HG03439 (cell line): ENCODE measurements around the gene TSC22D4.
"Not testable (repeated sequence)": the region's sequence is repeated elsewhere in the genome, so short reads cannot be mapped to it uniquely, and the experiment has no call there.

ENCODE experiments used
- ATAC-seq: cut with Tn5 transposase; IDR thresholded peaks from one replicate; pipeline ENCODE4 v1.9.1; 2021; ENCODE audit warnings: mild to moderate bottlenecking, moderate library complexity; ENCODE audit not compliant: unreplicated experiment

The TSC22D4 gene

DNA sequence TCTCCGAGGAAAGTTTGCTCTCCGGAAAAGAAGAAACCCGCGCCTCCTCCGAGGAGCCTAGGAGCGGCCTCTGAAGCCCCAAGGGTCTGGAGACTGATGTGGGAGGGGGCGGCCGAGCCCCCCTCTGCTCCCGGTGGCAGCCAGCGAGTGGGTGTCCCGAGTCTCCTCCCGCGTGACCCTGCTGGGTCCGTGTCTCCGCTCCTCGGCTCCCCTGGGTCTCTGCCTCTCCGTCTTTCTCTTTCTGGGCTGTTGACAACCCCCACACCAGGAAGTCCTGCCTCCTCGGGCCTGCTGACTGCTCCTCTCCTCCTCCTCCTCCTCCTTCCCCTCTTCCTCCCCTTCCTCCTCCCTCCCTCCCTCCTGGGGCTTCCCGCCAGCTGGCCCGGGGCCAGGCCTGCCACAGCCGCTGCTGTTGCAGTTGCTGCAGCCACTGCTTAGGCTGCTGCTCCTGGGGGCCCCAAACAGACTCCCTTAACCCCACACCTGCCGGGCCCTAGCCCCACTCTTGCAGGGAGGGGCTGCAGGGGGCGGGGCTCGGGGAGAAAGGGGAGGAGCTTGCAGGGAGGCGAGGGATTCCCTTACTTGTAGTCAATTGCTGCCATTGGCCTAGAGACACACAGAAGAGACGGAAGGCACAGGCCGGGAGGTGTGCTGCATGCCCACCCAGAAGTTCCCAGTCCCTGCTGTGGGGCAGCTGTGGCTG is at the start of gene TSC22D4:
TSC22D4 (minus strand) TSS at position 257 of the 703 bp plus-strand sequence. CDS start 1,176 bp downstream, outside the sequence.
- peak; percentile 52 for ATAC-seq

DNA sequence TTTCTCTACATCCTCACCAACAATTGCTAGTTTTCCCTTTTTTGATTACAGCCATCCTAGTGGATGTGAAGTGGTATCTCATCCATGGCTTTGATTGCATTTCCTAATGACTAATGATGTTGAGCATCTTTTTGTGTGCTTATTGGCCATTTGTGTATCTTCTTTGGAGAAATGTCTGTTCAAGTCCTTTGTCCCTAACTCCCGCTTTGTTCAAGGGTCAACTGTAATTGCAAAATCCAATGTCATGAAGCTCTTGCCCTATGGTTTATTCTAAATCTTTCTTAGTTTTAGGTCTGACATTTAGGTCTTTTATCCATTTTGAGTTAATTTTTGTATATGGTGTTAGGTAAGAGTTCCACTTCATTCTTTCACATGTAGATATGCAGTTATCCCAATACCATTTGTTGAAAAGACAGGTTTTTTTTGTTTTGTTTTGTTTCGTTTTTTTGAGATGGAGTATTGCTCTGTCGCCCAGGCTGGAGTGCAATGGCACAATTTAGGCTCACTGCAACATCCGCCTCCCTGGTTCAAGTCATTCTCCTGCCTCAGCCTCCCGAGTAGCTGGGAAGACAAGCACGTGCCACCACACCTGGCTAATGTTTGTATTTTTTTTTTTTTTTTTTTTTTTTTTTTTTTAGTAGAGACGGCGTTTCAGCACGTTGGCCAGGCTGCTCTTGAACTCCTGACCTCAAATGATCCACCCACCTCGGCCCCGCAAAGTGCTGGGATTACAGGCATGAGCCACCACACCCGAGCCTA is 49.3 kb upstream of the TSC22D4 start:
- ATAC-seq, result not testable (repeated sequence)

DNA sequence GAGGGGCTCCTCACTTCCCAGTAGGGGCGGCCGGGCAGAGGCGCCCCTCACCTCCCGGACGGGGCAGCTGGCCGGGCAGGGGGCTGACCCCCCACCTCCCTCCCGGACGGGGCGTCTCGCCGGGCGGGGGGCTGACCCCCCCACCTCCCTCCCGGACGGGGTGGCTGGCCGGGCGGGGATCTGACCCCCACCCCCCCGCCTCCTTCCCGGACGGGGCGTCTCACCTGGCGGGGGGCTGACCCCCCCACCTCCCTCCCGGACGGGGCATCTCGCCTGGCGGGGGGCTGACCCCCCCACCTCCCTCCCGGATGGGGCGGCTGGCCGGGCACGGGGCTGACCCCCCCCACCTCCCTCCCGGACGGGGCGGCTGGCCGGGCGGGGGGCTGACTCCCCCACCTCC is 44.2 kb upstream of the TSC22D4 start:
- ATAC-seq, result not testable (repeated sequence)

DNA sequence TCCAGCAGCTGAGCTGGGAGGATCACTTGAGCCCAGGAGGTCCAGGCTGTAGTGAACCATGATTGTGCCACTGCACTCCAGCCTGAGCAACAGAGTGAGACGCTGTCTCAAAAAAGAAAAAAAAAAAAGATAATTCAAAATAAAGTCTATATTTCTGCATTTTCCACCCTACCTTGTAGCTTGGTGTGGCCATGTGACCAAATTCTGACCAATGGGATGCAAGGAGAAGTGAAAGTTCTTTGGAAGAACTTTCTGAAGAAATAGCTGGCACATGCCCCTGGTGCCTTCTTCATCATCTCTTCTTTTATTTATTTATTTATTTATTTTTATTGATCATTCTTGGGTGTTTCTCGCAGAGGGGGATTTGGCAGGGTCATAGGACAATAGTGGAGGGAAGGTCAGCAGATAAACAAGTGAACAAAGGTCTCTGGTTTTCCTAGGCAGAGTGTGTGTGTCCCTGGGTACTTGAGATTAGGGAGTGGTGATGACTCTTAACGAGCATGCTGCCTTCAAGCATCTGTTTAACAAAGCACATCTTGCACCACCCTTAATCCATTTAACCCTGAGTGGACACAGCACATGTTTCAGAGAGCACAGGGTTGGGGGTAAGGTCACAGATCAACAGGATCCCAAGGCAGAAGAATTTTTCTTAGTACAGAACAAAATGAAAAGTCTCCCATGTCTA is 43.0 kb upstream of the TSC22D4 start:
- not testable (repeated sequence) for ATAC-seq

DNA sequence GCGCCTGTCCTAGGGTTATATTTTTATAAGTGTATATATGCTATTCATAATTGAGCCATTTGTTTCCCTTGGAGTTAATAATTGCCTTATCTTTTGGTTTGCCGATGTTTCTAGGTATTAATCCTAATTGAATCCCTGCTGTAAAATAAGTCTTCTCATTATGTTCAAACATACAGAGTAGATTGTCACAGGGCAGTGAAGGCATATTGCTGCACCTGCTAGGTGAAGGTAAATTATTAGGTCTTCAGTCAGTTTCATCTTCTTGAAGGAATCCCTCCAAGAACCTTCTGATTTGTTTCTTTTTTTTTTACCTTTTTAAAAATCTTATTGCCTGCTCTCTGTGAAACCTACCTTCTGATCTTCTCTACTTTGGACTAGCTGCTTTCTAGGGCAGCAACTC is 42.1 kb upstream of the TSC22D4 start:
- no peak for ATAC-seq

DNA sequence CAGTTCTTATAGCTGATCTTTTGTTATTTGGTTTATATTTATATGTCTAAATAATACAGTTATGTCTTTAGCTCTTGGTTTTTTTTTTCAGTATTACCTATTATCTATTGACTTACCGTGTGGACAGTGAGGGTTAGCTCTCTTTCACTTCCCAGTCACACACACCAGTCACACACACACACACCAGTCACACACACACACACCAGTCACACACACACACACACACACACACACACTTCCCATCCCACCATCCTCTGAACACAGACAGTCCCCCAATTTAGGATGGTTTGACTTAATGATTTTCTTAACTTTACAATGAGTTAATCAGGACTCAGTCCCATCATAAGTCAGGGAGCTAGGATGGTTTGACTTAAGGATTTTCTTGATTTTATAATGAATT is 41.1 kb upstream of the TSC22D4 start:
- no peak for ATAC-seq

DNA sequence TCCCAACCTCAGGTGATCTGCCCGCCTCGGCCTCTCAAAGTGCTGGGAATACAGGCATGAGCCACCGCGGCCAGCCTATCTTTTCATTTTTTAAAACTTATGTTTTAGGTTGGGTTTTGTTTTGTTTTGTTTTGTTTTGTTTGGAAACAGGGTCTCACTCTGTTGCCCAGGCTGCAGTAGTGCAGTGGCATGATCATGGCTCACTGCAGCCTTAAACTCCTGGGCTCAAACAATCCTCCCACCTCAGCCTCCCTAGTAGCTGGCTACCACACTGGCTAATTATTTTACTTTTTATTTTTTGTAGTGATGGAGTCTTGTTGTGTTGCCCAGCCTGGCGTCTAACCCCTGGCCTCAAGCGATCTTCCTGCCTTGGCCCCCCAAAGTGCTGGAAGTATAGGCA is 40.6 kb upstream of the TSC22D4 start:
- no peak for ATAC-seq

DNA sequence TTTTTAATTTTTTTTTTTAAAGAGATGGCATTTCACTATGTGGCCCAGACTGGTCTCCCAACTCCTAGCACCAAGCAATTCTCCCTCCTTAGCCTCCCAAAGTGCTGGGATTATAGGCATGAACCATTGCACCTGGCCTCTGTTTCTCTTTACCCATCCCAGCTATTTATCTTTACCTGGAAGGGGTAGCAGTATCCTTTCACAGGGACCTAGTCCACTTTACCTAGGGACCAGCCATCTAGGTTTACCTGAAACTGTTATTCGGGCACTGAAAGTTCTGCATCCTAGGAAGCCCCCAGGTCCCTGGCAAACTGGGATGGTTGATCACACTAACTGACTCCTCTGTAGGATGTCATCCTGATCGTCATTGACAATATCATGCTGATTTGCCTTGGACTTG is 38.3 kb upstream of the TSC22D4 start:
- ATAC-seq, result no peak

DNA sequence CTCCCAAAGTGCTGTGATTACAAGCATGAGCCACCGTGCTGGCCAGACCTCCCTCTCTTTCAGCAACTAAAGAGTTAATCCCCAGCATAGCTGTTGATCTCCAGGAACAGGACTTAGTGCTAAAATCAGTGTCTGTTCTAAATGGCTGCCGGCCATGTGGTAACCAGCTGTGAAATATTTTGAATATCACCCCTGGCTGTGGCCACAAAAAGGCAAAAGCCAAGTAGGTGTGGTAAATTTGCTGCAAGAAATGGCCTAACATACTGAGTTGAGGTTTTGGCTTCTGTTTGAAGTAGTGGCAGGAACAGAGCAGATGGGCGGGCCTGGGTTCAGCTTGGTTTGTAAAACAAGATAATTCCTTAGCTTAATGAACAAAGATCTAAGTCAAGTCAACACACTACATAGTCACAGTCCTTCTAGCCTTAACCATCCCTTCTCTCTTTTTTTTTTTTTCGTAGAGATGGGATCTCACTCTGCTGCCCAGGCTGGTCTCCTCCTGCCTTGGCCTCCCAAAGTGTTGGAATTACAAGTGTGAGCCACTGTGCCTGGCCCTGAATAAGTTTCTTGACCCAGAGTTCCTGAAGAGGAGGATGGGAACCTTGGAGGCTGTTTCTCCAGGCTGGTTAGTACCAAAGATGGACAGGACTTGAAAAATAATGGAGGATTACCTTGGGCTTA is 37.3 kb upstream of the TSC22D4 start:
- ATAC-seq, result no peak

DNA sequence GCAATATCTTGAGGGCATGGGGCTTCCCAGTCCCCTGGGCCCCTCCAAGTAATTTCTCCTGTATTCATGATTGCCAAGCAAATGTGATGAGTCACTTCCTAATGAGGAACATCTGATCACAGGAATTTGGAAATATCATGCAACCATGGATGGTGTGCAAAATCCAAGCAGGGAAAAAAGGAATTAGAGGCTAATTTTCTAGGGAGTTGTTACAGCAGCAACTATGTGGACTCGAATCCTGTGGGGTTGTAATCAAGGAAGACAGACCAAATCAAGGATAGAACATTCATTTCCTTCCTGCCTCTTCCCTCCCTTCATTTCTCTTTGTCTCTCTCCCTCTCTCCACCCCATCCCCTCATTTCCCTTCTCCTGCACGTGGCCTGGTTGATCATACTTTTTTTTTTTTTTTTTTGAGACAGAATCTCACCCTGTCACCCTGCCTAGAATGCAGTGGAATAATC is 36.1 kb upstream of the TSC22D4 start:
- ATAC-seq, result no peak

DNA sequence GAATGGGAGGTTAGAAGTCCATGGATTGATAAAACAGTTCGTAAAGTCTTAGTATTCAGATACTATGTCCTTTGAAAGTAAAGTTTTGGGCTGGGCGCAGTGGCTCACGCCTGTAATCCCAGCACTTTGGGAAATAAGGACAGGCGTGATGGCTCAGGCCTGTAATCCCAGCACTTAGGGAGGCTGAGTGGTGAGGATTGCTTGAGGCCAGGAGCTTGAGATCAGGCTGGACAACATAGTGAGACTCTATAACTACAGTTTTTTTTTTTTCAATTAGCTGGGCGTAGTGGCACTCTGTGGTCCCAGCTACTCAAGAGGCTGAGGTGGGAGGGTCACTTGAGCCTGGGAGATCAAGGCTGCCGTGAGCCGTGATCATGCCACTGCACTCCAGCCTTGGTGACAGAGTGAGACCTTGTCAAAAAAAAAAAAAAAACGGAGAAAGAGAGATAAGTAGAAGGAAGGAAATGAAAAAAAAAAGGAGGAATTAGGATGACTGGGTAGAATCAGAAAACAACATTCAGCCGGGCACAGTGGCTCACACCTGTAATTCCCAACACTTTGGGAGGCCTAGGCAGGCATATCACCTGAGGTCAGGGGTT is 34.3 kb upstream of the TSC22D4 start:
- no peak for ATAC-seq

DNA sequence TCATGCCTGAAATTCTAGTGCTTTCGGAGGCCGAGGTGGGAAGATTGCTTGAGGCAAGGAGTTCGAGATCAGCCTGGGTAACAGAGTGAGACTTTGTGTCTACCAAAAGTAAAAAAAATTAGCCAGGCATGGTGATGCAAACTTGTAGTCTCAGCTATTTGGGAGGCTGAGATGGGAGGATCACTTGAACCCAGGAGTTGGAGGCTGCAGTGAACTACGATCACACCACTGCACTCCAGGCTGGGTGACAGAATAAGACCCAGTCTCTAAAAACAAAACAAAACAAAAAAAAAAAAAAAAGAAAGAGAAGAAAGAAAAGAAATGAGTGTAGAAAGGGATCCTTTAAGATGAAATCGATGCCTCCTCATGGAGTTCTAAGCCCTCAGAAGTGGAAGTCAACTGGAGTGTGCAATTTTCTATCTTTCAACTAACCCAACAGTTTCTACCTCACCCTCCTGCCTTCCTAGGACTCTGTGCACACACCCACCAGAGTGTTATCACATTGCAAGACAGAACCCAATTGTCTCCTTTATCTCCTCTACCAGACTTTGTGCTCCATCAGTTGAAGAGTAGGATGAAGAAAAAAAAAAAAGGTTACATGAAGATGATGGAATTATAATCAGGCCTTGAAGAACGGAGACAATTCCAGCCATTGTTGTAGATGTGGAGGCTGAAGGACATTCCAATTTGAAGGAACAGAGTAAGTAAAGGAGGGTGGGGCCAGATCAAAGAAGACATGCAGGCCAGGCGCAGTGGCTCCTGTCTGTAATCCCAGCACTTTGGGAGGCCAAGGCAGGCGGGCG is 31.6 kb upstream of the TSC22D4 start:
- ATAC-seq, result no peak

DNA sequence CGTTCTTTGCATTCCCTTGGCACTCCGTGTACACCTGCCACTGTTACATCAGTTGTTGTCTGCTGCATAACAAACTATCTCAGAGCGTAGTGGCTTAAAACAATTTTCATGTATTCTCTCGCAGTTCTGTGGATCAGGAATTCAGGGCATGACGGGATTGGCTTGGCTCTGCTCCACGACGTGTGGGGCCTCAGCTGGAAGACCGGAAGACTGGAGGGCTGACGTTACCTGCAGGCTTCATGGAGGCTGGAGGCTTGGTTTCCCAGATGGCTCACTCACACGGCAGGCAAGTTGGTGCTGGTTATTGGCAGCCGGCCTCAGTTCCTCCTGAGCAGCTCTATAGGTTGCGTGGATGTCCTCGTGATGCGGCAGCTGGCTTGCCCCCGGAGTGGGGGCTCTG is 30.2 kb upstream of the TSC22D4 start:
- no peak for ATAC-seq

DNA sequence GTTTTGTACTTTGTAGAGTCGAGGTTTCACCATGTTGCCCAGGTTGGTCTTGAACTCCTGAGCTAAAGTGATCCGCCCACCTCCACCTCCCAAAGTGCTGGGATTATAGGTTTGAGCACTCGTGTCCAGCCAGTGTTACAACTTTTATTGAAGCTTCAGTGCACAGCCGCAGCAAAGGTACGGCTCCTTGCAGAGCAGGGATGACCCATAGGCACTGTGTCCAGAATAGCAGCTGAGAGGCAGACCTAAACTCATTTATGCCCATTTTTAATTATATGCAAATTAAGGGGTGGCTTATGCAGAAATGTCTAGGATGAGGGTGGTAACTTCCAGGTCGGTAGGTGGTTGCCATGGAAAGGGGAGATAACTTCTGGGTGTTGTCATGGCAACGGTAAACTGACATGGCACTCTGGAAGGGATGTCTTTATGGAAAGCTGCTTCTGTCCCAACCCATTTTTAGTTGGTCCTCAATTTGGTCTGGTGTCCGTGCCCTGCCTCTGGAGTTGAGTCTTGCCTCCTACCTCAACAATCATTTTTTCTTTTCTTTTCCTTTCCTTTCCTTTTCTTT is 27.4 kb upstream of the TSC22D4 start:
- ATAC-seq, result no peak

DNA sequence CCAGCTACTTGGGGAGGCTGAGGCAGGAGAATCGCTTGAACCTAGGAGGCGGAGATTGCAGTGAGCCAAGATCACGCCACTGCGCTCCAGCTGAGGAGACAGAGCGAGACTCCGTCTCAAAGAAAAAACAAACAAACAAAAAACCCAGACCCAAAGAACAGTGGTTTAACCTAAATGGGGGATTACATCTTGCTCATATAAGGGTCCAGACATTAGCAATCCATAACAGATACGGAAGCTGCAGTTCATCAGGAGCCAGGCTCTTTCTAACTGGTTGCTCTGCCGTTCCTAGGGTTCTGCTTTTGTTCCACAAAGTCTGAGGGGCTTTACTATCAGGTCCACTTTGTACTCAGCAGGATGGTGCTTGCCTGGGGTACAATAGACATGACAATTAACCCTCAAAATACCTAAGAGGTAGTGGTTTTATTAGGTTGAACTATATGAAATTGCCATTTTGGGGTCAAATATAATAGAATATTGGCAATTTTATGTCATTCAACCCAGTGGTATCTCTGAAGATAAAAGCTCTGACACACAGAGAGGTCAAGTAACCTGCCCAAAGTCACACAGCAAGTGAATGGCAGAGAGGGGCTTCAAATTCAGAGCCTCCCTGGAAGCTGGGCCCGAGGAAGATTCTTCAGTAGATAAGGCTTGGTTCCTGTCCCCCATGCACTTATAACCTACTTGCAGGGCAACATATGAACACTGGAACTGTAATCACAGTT is 26.0 kb upstream of the TSC22D4 start:
- ATAC-seq, result no peak

DNA sequence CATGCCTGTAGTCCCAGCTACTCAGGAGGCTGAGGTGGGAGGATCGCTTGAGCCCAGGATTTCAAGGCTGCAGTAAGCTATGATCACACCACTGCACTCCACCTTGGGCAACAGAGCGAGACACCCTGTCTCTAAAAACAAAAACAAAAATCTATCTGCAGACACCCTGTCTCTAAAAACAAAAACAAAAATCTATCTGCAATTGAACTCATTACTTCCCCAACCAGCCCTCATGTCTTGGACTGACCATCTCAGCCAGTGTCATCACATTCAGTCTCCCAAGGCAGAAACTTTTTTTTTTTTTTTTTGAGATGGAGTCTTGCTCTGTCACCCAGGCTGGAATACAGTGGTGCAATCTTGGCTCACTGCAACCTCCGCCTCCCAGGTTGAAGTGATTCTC is 25.0 kb upstream of the TSC22D4 start:
- not testable (repeated sequence) for ATAC-seq

DNA sequence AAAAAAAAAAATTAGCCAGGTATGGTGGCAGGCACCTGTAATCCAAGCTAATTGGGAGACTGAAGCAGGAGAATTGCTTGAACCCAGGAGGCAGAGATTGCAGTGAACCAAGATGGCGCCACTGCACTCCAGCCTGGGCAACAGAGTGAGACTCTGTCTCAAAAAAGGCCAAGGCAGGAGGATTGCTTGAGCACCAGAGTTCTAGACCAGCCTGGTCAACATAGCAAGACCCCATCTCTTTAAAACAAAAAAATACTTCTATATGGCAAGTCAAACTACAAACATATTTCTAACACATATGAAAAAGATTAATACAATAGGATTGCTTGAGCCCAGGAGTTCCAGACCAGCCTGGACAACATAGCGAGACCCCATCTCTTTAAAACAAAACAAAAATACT is 21.7 kb upstream of the TSC22D4 start:
- ATAC-seq, result not testable (repeated sequence)

DNA sequence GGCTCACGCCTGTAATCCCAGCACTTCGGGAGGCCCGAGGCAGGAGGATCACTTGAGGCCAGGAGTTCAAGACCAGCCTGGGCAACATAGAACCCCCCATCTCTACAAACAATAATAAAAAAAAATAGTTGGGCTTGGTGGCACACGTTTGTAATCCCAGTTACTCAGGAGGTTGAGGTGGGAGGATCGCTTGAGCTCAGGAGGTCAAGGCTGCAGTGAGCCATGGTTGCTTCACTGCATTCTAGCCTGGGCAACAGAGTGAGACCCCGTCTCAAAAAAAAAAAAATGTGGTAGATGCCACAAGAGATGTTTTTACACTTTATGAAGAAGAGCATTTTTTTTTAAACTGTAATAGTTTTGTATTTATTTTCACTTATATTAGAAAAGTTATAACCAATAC is 17.5 kb upstream of the TSC22D4 start:
- no peak for ATAC-seq
